GM19023 (cell line): ENCODE measurements around the gene SYNGR4.
"Not testable (repeated sequence)": the region's sequence is repeated elsewhere in the genome, so short reads cannot be mapped to it uniquely, and the experiment has no call there.

Source experiments
- ATAC-seq: cut with Tn5 transposase; IDR thresholded peaks from one replicate; pipeline ENCODE4 v1.9.1; 2021; ENCODE audit warnings: mild to moderate bottlenecking, moderate library complexity; ENCODE audit not compliant: unreplicated experiment

The SYNGR4 gene

GRCh38 chr19:48363810-48364597 lies at the start of gene SYNGR4, which contains the start of gene TMEM143:
Gene SYNGR4 (plus strand): TSS chr19:48364367. CDS start chr19:48365843, 1,476 bp downstream.
Gene TMEM143 (minus strand): TSS chr19:48363940. CDS start chr19:48363920, 20 bp downstream.
- peak; percentile 79 for ATAC-seq

- no peak for ATAC-seq
Observed at GRCh38 chr19:48315712-48316111, 48.5 kb upstream of the SYNGR4 start.

- ATAC-seq: not testable (repeated sequence)
Observed at GRCh38 chr19:48317708-48317960, 46.5 kb upstream of the SYNGR4 start.

GRCh38 chr19:48318286-48318987 lies 45.7 kb upstream of the SYNGR4 start:
- no peak for ATAC-seq

- ATAC-seq: no peak
Observed at GRCh38 chr19:48319647-48320541, 44.3 kb upstream of the SYNGR4 start.

- peak; percentile 51 for ATAC-seq
Observed at GRCh38 chr19:48321372-48321621, 42.9 kb upstream of the SYNGR4 start.

GRCh38 chr19:48321622-48322591 lies 42.3 kb upstream of the SYNGR4 start:
- peak; percentile 68 for ATAC-seq

GRCh38 chr19:48325265-48325910 lies 38.8 kb upstream of the SYNGR4 start, which contains the start of gene EMP3:
Gene EMP3 (plus strand): TSS chr19:48325552. CDS start chr19:48326845, 1,293 bp downstream.
- ATAC-seq: no peak

- ATAC-seq: no peak
Observed at GRCh38 chr19:48329167-48329891, 34.8 kb upstream of the SYNGR4 start.

GRCh38 chr19:48330012-48330681 lies 34.0 kb upstream of the SYNGR4 start:
- ATAC-seq: no peak

GRCh38 chr19:48332351-48332661 lies 31.9 kb upstream of the SYNGR4 start:
- ATAC-seq: no peak

- peak; percentile 52 for ATAC-seq
Observed at GRCh38 chr19:48332662-48333466, 31.3 kb upstream of the SYNGR4 start.

GRCh38 chr19:48333467-48334384 lies 30.4 kb upstream of the SYNGR4 start:
- peak; percentile 62 for ATAC-seq

- ATAC-seq: no peak
Observed at GRCh38 chr19:48338253-48338755, 25.9 kb upstream of the SYNGR4 start.

GRCh38 chr19:48338802-48339503 lies 25.2 kb upstream of the SYNGR4 start:
- no peak for ATAC-seq

GRCh38 chr19:48340995-48341394 lies 23.2 kb upstream of the SYNGR4 start:
- ATAC-seq: no peak
